ENCODE results near the gene ASB2. TPM values are rescaled to one million over a fixed set of nuclear protein-coding genes. Genes with fewer than 3 reads are reported as not detected.

The ASB2 gene
- total RNA-seq, 4 donors from 2014 or later, result 22.1 to 35.8 (median 27.9) TPM

- Histone ChIP-seq H3K9me3 (no peaks in the 10 kb centered on the region), H3K4me1 (peaks cover 0 to 3% (median 0%) of the 10 kb centered on the region in 4 donors), H3K27ac (no peak overlapping the region), H3K4me3 (no peak overlapping the region), H3K27me3 (peaks cover 8% of the 10 kb centered on the region), H3K36me3 (no peaks in the 10 kb centered on the region)
- WGBS, 2 donors (ENCODE audit: low coverage in 1 of 2), result 43 to 76% methylated on average over 4 to 15 of the region's 15 CpGs
- peak; percentile 56 for DNase-seq
- in situ Hi-C loops (cut with MboI; ENCODE audit: low pct_ligation_motif_present in 1 of 4, low pct_unique_long_range_greater_than_20kb in 1 of 4, low sequenced_read_pairs in 3 of 4), result loop anchor here in 1 of 4 donors (10.0 kb wide), 1 partner anchor 252 kb away; no protein-coding TSS in a partner anchor
- TF ChIP-seq CTCF (IDR thresholded peaks at IDR 0.05) (peak; percentile 48 to 71 (median 64)), POLR2A (IDR thresholded peaks at IDR 0.05) (no peak)
- intact Hi-C loops (cut with DNase I; ENCODE audit: low total_unique reads), result no loop called here
These were observed 69.7 kb downstream of the ASB2 start for GRCh38 chr14:93906341-93907329.

DNA sequence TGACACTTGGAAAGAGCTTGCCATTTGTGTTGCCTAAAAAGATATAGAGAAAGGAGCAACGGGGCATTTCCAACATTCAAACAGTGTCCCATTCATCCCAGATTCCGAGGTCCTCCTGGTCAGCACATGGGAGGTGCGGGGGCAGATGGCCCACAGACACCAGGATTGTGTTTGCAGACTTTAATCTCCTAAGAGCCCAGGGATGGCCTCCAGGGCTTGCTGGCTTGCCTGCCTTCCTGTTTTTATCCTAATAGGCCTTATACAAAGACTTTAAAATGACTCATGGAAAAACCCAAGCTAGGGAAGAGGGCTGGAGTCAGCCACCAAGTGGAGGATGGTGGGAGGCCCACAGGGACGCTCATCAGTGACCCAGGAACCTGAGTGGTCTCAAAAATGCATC lies 70.7 kb downstream of the ASB2 start:
- H3K27ac ChIP-seq, result no peak overlapping the region
- WGBS, 2 donors (ENCODE audit: low coverage in 1 of 2), result 75 to 100% methylated on average over 1 to 4 of the region's 4 CpGs
- no peaks in the 10 kb centered on the region for H3K36me3 ChIP-seq
- peaks cover 0 to 3% (median 0%) of the 10 kb centered on the region in 4 donors for H3K4me1 ChIP-seq
- intact Hi-C loops (cut with DNase I; ENCODE audit: low total_unique reads) (no loop called here), in situ Hi-C loops (cut with MboI; ENCODE audit: low pct_ligation_motif_present in 1 of 4, low pct_unique_long_range_greater_than_20kb in 1 of 4, low sequenced_read_pairs in 3 of 4) (loop anchor here in 1 of 4 donors (10.0 kb wide), 1 partner anchor 251 kb away; no protein-coding TSS in a partner anchor)
- H3K27me3 ChIP-seq, result peaks cover 8% of the 10 kb centered on the region
- no peaks in the 10 kb centered on the region for H3K9me3 ChIP-seq
- TF ChIP-seq POLR2AphosphoS5 (IDR thresholded peaks at IDR 0.05), result no peak
- TF ChIP-seq CTCF (IDR thresholded peaks at IDR 0.05), result no peak
- no peak for TF ChIP-seq EP300 (IDR thresholded peaks at IDR 0.05; ENCODE audit: low read depth)
- no peak for TF ChIP-seq POLR2A (IDR thresholded peaks at IDR 0.05)
- H3K4me3 ChIP-seq, result no peak overlapping the region
- no peak for DNase-seq

- intact Hi-C loops (cut with DNase I; ENCODE audit: low total_unique reads) (no loop called here), in situ Hi-C loops (cut with MboI; ENCODE audit: low pct_ligation_motif_present in 1 of 4, low pct_unique_long_range_greater_than_20kb in 1 of 4, low sequenced_read_pairs in 3 of 4) (loop anchor here in 1 of 4 donors (10.0 kb wide), 1 partner anchor 249 kb away; no protein-coding TSS in a partner anchor)
- Histone ChIP-seq H3K9me3 (no peaks in the 10 kb centered on the region), H3K36me3 (no peaks in the 10 kb centered on the region), H3K27me3 (peaks cover 8% of the 10 kb centered on the region), H3K4me1 (peaks cover 0 to 3% (median 0%) of the 10 kb centered on the region in 4 donors), H3K27ac (no peak overlapping the region), H3K4me3 (no peak overlapping the region)
- TF ChIP-seq EP300 (IDR thresholded peaks at IDR 0.05; ENCODE audit: low read depth), result no peak
- peak in 1 of 5 experiments; percentile 11 for TF ChIP-seq CTCF (IDR thresholded peaks at IDR 0.05)
- no peak for DNase-seq
- 62 to 65% methylated on average over 3 to 15 of the region's 15 CpGs for WGBS, 2 donors (ENCODE audit: low coverage in 1 of 2)
These were observed 72.8 kb downstream of the ASB2 start for GRCh38 chr14:93903342-93904184.
